HCT116 (cell line): ENCODE measurements around the gene TRAF5. TPM values are rescaled to one million over a fixed set of nuclear protein-coding genes. Genes with fewer than 3 reads are reported as not detected.

Source experiments
- ATAC-seq: fragments of 200-7000 bp; cut with Tn5 transposase; 2 replicates; pipeline ENCODE4 v1.9.1; 2020; ENCODE audit warnings: mild to moderate bottlenecking, moderate library complexity
- BruUV-seq: library from RNA; stranded (reverse); fragments of 400-500 nt; replicated peaks from 2 replicates; lab custom pipeline; 2021; lab: Mats Ljungman, UMichigan
- CTCF ChIA-PET: fragments of 300-600 bp; sonication (Branson Sonifier 250); formaldehyde crosslinking; loops from one replicate; lab custom pipeline; 2021; ENCODE audit warnings: antibody characterized with exemption; lab: Charles Lee
- POLR2A ChIA-PET: fragments of 300-600, 350-600 bp; sonication (Branson Sonifier 250); formaldehyde crosslinking; loops from one replicate; lab custom pipeline; 2021; ENCODE audit warnings: antibody characterized with exemption; lab: Charles Lee
- RAD21 ChIA-PET, 2 experiments: fragments of 300-600 bp; sonication (Branson Sonifier 250); formaldehyde crosslinking; loops; one replicate each; lab custom pipeline; 2023; ENCODE audit warnings: low total read pairs in 2 of 2; ENCODE audit not compliant: uncharacterized antibody in 2 of 2, unreplicated experiment in 2 of 2, low non-redundant PET in 1 of 2; lab: Charles Lee
- DNase-seq: peaks from one replicate; pipeline ENCODE4 v3.0.0-alpha.2; 2010; ENCODE audit warnings: low read depth, low spot score
- H2AFZ ChIP-seq: fragments of 200-600 bp; shearing (Covaris generic), sonication (generic); 2 replicates; pipeline ENCODE4 v1.6.1; 2017; ENCODE audit warnings: low read depth, mixed run types, mixed read lengths, antibody characterized with exemption, low read length; ENCODE audit not compliant: poor library complexity, severe bottlenecking
- H3K27ac ChIP-seq: 2 replicates; pipeline ENCODE4 v1.5.1; 2012; ENCODE audit warnings: low read depth, low read length
- H3K27me3 ChIP-seq: fragments of 200-600 bp; sonication (generic); 2 replicates; pipeline ENCODE4 v1.6.1; 2016; ENCODE audit warnings: mixed run types, low read length, mixed read lengths; ENCODE audit not compliant: insufficient read depth
- H3K36me3 ChIP-seq, 2 experiments: fragments of 200-500 bp in 1 of 2; fragments of 200-600 bp in 1 of 2; sonication (Bioruptor generic) in 1 of 2; sonication (generic) in 1 of 2; 2 replicates each; pipeline versions ENCODE4 v1.5.1 to v1.6.1; 2014 to 2016; ENCODE audit warnings: low read length in 2 of 2, inconsistent platforms in 1 of 2, mixed read lengths in 1 of 2, mixed run types in 1 of 2; ENCODE audit not compliant: insufficient read depth in 2 of 2, control insufficient read depth in 1 of 2
- H3K4me1 ChIP-seq, 2 experiments: fragments of 200-600 bp in 1 of 2; sonication (generic) in 1 of 2; 2 replicates each; pipeline versions ENCODE4 v1.5.1 to v1.6.1; 2012 to 2017; ENCODE audit warnings: low read length in 2 of 2, inconsistent platforms in 1 of 2, mild to moderate bottlenecking in 1 of 2, mixed read lengths in 1 of 2, mixed run types in 1 of 2, moderate library complexity in 1 of 2; ENCODE audit not compliant: insufficient read depth in 2 of 2, control insufficient read depth in 1 of 2
- H3K4me2 ChIP-seq: fragments of 200-600 bp; sonication (generic); 2 replicates; pipeline ENCODE4 v1.6.1; 2017; ENCODE audit warnings: mixed run types, low read length, mixed read lengths
- H3K4me3 ChIP-seq, 2 experiments: fragments of 200-600 bp in 1 of 2; sonication (generic) in 1 of 2; replicated peaks in 1 of 2; 2 replicates each; pipeline ENCODE4 v1.5.1; 2011 to 2016; ENCODE audit warnings: low read length in 2 of 2, control low read depth in 1 of 2, low read depth in 1 of 2, mild to moderate bottlenecking in 1 of 2, mixed read lengths in 1 of 2, mixed run types in 1 of 2
- H3K79me2 ChIP-seq: fragments of 200-600 bp; sonication (generic); 2 replicates; pipeline ENCODE4 v1.6.1; 2017; ENCODE audit warnings: mild to moderate bottlenecking, mixed run types, low read length, moderate library complexity, mixed read lengths; ENCODE audit not compliant: insufficient read depth
- H3K9ac ChIP-seq: fragments of 200-600 bp; sonication (generic); 2 replicates; pipeline ENCODE4 v1.6.1; 2016; ENCODE audit warnings: low read length, mixed read lengths
- H3K9me2 ChIP-seq: fragments of 200-600 bp; sonication (generic), shearing (Covaris generic); 2 replicates; pipeline ENCODE4 v1.6.1; 2017; ENCODE audit warnings: mixed run types, mild to moderate bottlenecking, moderate library complexity; ENCODE audit not compliant: insufficient read depth
- H3K9me3 ChIP-seq, 2 experiments: fragments of 200-500 bp in 1 of 2; fragments of 200-600 bp in 1 of 2; sonication (Bioruptor generic) in 1 of 2; sonication (generic) in 1 of 2; 2 replicates each; pipeline ENCODE4 v1.6.1; 2014 to 2017; ENCODE audit warnings: low read length in 2 of 2, mixed read lengths in 2 of 2, inconsistent platforms in 1 of 2, low read depth in 1 of 2, mild to moderate bottlenecking in 1 of 2, mixed run types in 1 of 2, moderate library complexity in 1 of 2; ENCODE audit not compliant: control insufficient read depth in 1 of 2, insufficient read depth in 1 of 2
- H4K20me1 ChIP-seq: fragments of 200-600 bp; sonication (generic), shearing (Covaris generic); 2 replicates; pipeline ENCODE4 v1.6.1; 2017; ENCODE audit warnings: mixed run types, mild to moderate bottlenecking, moderate library complexity; ENCODE audit not compliant: insufficient read depth
- ELF1 ChIP-seq: IDR thresholded peaks from 2 replicates; pipeline ENCODE4 v1.6.1; 2012; ENCODE audit warnings: low read depth, borderline replicate concordance
- POLR2A ChIP-seq: IDR thresholded peaks from 2 replicates; pipeline ENCODE4 v1.7.0; 2011; ENCODE audit warnings: borderline replicate concordance; ENCODE audit not compliant: insufficient read depth, insufficient read length; ENCODE audit errors: extremely low read depth
- POLR2AphosphoS5 ChIP-seq: IDR thresholded peaks from 2 replicates; pipeline ENCODE4 v1.6.1; 2011; ENCODE audit warnings: mild to moderate bottlenecking, low read depth, low read length, moderate library complexity
- RAD21 ChIP-seq: IDR thresholded peaks from 2 replicates; pipeline ENCODE4 v1.6.1; 2012; ENCODE audit warnings: low read depth, mild to moderate bottlenecking
- SIN3A ChIP-seq: IDR thresholded peaks from 2 replicates; pipeline ENCODE4 v1.6.1; 2012; ENCODE audit warnings: low read depth
- ZNF274 ChIP-seq: fragments of 200-500 bp; sonication (Bioruptor generic); IDR thresholded peaks from 2 replicates; pipeline ENCODE4 v1.6.1; 2014; ENCODE audit warnings: mild to moderate bottlenecking, low read depth, low read length, inconsistent platforms
- intact Hi-C: fragments of 100-400 bp; cut with micrococcal nuclease; formaldehyde crosslinking; loops from 2 replicates; pipeline ENCODE4 v1.10.0; 2022
- total RNA-seq: library from RNA; stranded (reverse); gene quantifications from one replicate; pipeline ENCODE4 v1.2.1, GENCODE V29; 2021; ENCODE audit not compliant: unreplicated experiment
- TF ChIP-seq, protein P1 (sequence below), 3 experiments: fragments of 200-600 bp in 1 of 3; sonication (generic) in 1 of 3; IDR thresholded peaks in 2 of 3; conservative IDR thresholded peaks in 1 of 3; 2 replicates each; pipeline ENCODE4 v1.5.1; 2012 to 2017; ENCODE audit warnings: low read depth in 2 of 3, low read length in 2 of 3, antibody characterized with exemption in 1 of 3, borderline replicate concordance in 1 of 3, control low read depth in 1 of 3, mild to moderate bottlenecking in 1 of 3, mixed read lengths in 1 of 3, mixed run types in 1 of 3, moderate library complexity in 1 of 3; ENCODE audit not compliant: insufficient read depth in 1 of 3

The TRAF5 gene
- total RNA-seq, 1 experiment from 2014 or later: 6.5 TPM

DNA sequence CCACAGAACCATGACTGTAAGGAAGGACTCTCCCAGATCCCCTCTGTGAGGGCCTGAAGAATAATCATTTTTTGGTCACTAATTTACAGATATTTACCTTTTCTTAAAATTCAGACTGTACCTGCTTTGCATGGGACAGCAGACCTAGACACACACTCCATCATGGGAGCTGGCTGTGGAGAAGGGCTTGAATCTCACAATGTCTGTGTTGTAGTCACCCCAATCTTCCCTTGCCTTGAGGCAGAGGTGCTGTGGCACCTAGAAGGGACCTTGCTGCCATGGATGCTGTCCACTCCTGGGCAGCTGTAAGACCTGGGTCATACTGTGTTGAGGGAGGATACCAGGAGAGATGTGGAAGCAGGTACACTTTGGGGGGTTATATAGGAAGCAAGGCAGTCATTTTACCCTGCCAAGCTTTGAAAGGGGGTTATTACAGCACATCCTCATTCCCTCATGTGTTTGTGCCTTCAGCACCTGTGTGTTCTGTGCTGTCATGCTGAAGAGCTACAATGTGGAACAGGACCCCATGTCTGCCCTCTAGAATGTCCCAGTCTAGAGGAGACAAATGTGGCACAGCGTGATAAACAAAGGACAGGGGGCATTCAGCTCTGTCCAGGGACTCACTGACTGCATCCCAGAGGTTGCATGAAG, 27.1 kb downstream of the TRAF5 start:
- no TSS peak for BruUV-seq
- ATAC-seq (no peak), DNase-seq (no peak)
- no peaks in the 10 kb centered on the region for H3K36me3 ChIP-seq
- H3K9me3 ChIP-seq: no peaks in the 10 kb centered on the region
- H3K4me2 ChIP-seq: no peak overlapping the region
- H3K4me3 ChIP-seq: no peak overlapping the region
- ChIA-PET POLR2A (no interaction called here), CTCF (no interaction called here), RAD21 (no interaction called here)
- intact Hi-C loops: no loop called here
- no peaks in the 10 kb centered on the region for H3K9me2 ChIP-seq
- H3K79me2 ChIP-seq: no peaks in the 10 kb centered on the region
- H3K27ac ChIP-seq: no peak overlapping the region
- H2AFZ ChIP-seq: no peak overlapping the region
- H3K9ac ChIP-seq: no peak overlapping the region
- TF ChIP-seq SIN3A: no peak
- H3K4me1 ChIP-seq: 0 out of 4 replicates have a peak, but pooled peaks cover 0 to 5% of the 10 kb centered on the region in 2 experiments
- H3K27me3 ChIP-seq: no peaks in the 10 kb centered on the region
- H4K20me1 ChIP-seq: no peaks in the 10 kb centered on the region

DNA sequence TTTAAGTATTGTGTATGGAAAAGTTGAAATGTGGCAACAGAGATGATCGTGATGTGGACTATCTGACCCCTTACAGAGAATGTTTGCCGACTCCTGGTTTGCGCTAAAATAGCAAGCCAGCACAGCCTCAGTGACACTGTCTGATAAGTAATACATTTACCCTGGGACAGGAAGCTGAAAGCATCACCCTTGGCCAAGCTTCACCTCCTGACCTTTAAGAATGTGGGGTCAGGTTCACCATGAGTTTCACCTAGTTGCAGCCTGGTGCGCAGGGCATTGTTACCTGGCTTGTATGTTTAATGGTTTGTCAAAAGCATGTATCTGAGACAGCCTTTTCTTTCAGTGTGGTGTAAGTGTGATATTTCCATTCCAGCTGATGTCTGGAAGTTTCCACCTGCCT, 29.2 kb downstream of the TRAF5 start:
- no peaks in the 10 kb centered on the region for H3K9me2 ChIP-seq
- H3K27me3 ChIP-seq: no peaks in the 10 kb centered on the region
- POLR2A ChIA-PET: no interaction called here
- BruUV-seq: no TSS peak
- H3K4me1 ChIP-seq: 0 out of 4 replicates have a peak, but pooled peaks cover 0 to 5% of the 10 kb centered on the region in 2 experiments
- H3K36me3 ChIP-seq: no peaks in the 10 kb centered on the region
- no peaks in the 10 kb centered on the region for H3K79me2 ChIP-seq
- no peak for TF ChIP-seq RAD21
- TF ChIP-seq POLR2A: no peak
- no peak for TF ChIP-seq POLR2AphosphoS5
- TF ChIP-seq ELF1: no peak
- no peak for TF ChIP-seq ZNF274
- TF ChIP-seq, protein P1, sequence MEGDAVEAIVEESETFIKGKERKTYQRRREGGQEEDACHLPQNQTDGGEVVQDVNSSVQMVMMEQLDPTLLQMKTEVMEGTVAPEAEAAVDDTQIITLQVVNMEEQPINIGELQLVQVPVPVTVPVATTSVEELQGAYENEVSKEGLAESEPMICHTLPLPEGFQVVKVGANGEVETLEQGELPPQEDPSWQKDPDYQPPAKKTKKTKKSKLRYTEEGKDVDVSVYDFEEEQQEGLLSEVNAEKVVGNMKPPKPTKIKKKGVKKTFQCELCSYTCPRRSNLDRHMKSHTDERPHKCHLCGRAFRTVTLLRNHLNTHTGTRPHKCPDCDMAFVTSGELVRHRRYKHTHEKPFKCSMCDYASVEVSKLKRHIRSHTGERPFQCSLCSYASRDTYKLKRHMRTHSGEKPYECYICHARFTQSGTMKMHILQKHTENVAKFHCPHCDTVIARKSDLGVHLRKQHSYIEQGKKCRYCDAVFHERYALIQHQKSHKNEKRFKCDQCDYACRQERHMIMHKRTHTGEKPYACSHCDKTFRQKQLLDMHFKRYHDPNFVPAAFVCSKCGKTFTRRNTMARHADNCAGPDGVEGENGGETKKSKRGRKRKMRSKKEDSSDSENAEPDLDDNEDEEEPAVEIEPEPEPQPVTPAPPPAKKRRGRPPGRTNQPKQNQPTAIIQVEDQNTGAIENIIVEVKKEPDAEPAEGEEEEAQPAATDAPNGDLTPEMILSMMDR (IDR thresholded peaks at IDR 0.05 in 2 of 3, conservative IDR thresholded peaks at IDR 0.05 in 1 of 3; ENCODE audit: borderline replicate concordance in 1 of 3, insufficient read depth in 1 of 3, low read depth in 2 of 3, low read length in 2 of 3): no peak
- no peak overlapping the region for H3K4me3 ChIP-seq
- no peaks in the 10 kb centered on the region for H4K20me1 ChIP-seq
- intact Hi-C loops: no loop called here
- CTCF ChIA-PET: no interaction called here
- H3K9ac ChIP-seq: no peak overlapping the region
- RAD21 ChIA-PET: no interaction called here
- ATAC-seq: no peak
- no peak overlapping the region for H2AFZ ChIP-seq
- DNase-seq: no peak
- H3K4me2 ChIP-seq: no peak overlapping the region
- H3K27ac ChIP-seq: no peak overlapping the region
- H3K9me3 ChIP-seq: no peaks in the 10 kb centered on the region
